HG02642 (cell line): Measurements from ENCODE around the gene GRAMD1A.
A peak's percentile ranks its signal among the peaks of the same experiment; 100 is the strongest.
"Not testable (repeated sequence)": the region's sequence is repeated elsewhere in the genome, so short reads cannot be mapped to it uniquely, and the experiment has no call there.

ENCODE experiments used
- ATAC-seq: cut with Tn5 transposase; IDR thresholded peaks from one replicate; pipeline ENCODE4 v1.9.1; 2021; ENCODE audit warnings: mild to moderate bottlenecking; ENCODE audit not compliant: unreplicated experiment, poor library complexity

The GRAMD1A gene

GRCh38 chr19:34999498-35000337 lies at the start of gene GRAMD1A:
Gene GRAMD1A, plus strand, starts transcription at chr19:35000323. Its CDS starts 156 bp downstream, at chr19:35000479.
- peak; percentile 61 for ATAC-seq

GRCh38 chr19:34953092-34953491 lies 47.0 kb upstream of the GRAMD1A start:
- no peak for ATAC-seq

- no peak for ATAC-seq
These were observed 42.0 kb upstream of the GRAMD1A start for GRCh38 chr19:34957830-34958751.

GRCh38 chr19:34959021-34959420 lies 41.1 kb upstream of the GRAMD1A start:
- ATAC-seq, result no peak

- ATAC-seq, result no peak
These were observed 39.9 kb upstream of the GRAMD1A start for GRCh38 chr19:34960103-34960805.

- no peak for ATAC-seq
These were observed 39.0 kb upstream of the GRAMD1A start for GRCh38 chr19:34960940-34961679.

- ATAC-seq, result no peak
These were observed 38.1 kb upstream of the GRAMD1A start for GRCh38 chr19:34961775-34962686.

- no peak for ATAC-seq
These were observed 37.2 kb upstream of the GRAMD1A start for GRCh38 chr19:34962687-34963572.

GRCh38 chr19:34963573-34964406 lies 36.3 kb upstream of the GRAMD1A start, which contains the start of gene ZNF792:
Gene ZNF792, minus strand, starts transcription at chr19:34964229. Its CDS starts 567 bp downstream, at chr19:34963662.
- ATAC-seq, result peak; percentile 78

- no peak for ATAC-seq
These were observed 35.5 kb upstream of the GRAMD1A start for GRCh38 chr19:34964598-34964997.

GRCh38 chr19:34965505-34965904 lies 34.6 kb upstream of the GRAMD1A start:
- not testable (repeated sequence) for ATAC-seq

- no peak for ATAC-seq
These were observed 32.6 kb upstream of the GRAMD1A start for GRCh38 chr19:34967551-34967950.

- ATAC-seq, result no peak
These were observed 30.4 kb upstream of the GRAMD1A start for GRCh38 chr19:34969721-34970120.

GRCh38 chr19:34970185-34970780 lies 29.8 kb upstream of the GRAMD1A start:
- ATAC-seq, result not testable (repeated sequence)

- no peak for ATAC-seq
These were observed 27.9 kb upstream of the GRAMD1A start for GRCh38 chr19:34972163-34972705.

- ATAC-seq, result no peak
These were observed 25.5 kb upstream of the GRAMD1A start for GRCh38 chr19:34974646-34975045.
